Lower leg skin (tissue), 4 donors: ENCODE data around the gene LDLRAD3. TPM values are rescaled to one million over a fixed set of nuclear protein-coding genes. Genes with fewer than 3 reads are reported as not detected.

Source experiments
- DNase-seq, 2 donors: peaks; one replicate each; pipeline ENCODE4 v3.0.0-alpha.2; 2019; ENCODE audit warnings: low spot score in 2 of 2
- H3K4me3 ChIP-seq: fragments of 200-600 bp; sonication (generic); 2 replicates; pipeline ENCODE4 v1.5.1; 2017; ENCODE audit warnings: mild to moderate bottlenecking, low read depth; ENCODE audit not compliant: poor library complexity, severe bottlenecking
- CTCF ChIP-seq, 3 donors: fragments of 450-650 bp; IDR thresholded peaks; one replicate each; pipeline ENCODE4 v1.5.1; 2016; ENCODE audit warnings: antibody characterized with exemption in 3 of 3, mild to moderate bottlenecking in 3 of 3, moderate library complexity in 2 of 3
- POLR2A ChIP-seq, 2 donors: fragments of 450-650 bp; IDR thresholded peaks; one replicate each; pipeline ENCODE4 v1.6.1; 2016 to 2017; ENCODE audit warnings: antibody characterized with exemption in 2 of 2, mild to moderate bottlenecking in 1 of 2, moderate library complexity in 1 of 2
- WGBS, 2 donors: methylation state at CpG; one replicate each; pipeline ENCODE4 v1.1.5; 2018; 5-methylcytosine and 5-hydroxymethylcytosine counted together
- intact Hi-C: fragments of 100-400 bp; cut with DNase I; formaldehyde crosslinking; loops from one replicate; pipeline ENCODE4 v1.15.0; 2023; ENCODE audit warnings: low total_unique reads
- total RNA-seq, 4 donors: library from RNA; depleted of rRNA; stranded (reverse); fragments of >200 nt; gene quantifications; one replicate each; pipeline ENCODE4 v1.1.0, GENCODE V29; 2016

The LDLRAD3 gene
- total RNA-seq, 4 donors from 2014 or later, result 18.6 to 42.6 (median 25.5) TPM

GRCh38 chr11:36077886-36078685, 134.2 kb downstream of the LDLRAD3 start:
- no peak overlapping the region for H3K4me3 ChIP-seq
- WGBS, 2 donors, result 90 to 92% methylated on average over 10 of the region's 10 CpGs
- intact Hi-C loops, result no loop called here
- DNase-seq, result no peak
- TF ChIP-seq CTCF (IDR thresholded peaks at IDR 0.05) (no peak), POLR2A (IDR thresholded peaks at IDR 0.05) (no peak)

- WGBS, 2 donors, result 98 to 99% methylated on average over 11 of the region's 11 CpGs
Measured at GRCh38 chr11:36078686-36079055, 134.8 kb downstream of the LDLRAD3 start.

DNA sequence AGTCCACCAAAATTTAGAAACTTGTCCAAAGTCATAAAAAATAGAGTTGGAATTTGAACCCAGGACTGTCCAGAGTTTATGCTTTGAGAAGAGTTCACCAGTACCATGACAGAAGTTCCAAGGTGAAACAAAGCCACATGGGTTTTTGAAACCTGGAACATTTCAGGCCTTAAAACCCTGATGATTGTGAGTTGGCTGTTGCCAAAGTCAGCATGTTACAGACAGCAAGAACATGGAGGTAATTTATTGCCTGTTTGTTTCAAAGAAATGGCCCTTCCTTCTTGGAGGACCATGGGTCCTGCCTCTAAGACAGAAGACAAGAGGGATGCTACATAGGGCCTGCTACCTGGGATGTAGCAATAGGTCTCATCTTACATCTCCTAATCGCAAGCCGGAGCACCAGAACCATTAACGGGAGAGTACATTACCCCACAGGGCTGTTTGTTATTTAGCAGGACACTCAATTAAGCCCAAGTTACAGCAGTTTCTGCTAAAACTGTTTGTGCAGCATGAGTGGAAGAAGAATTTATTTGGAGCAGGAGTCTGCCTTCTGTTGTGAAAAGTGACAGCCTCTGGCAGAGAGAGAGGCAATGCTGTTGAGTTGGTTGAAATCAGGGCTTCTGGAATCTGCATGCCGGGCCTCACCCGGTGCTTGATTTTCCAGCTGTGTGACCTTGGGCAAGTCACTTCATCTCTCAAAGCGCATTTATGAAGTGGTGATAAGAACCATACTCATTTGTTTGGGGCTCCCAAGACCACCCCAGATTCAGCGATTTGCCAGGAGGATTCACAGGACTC, 136.2 kb downstream of the LDLRAD3 start:
- no peak for DNase-seq
- intact Hi-C loops, result no loop called here
- TF ChIP-seq CTCF (IDR thresholded peaks at IDR 0.05) (no peak), POLR2A (IDR thresholded peaks at IDR 0.05) (no peak)
- 83 to 89% methylated on average over 7 of the region's 7 CpGs for WGBS, 2 donors
- H3K4me3 ChIP-seq, result no peak overlapping the region

More at GRCh38 chr11:36078686-36079055, 134.8 kb downstream of the LDLRAD3 start:
- no peak for DNase-seq
- no peak for TF ChIP-seq CTCF (IDR thresholded peaks at IDR 0.05)
- no peak overlapping the region for H3K4me3 ChIP-seq
- intact Hi-C loops, result no loop called here

DNA sequence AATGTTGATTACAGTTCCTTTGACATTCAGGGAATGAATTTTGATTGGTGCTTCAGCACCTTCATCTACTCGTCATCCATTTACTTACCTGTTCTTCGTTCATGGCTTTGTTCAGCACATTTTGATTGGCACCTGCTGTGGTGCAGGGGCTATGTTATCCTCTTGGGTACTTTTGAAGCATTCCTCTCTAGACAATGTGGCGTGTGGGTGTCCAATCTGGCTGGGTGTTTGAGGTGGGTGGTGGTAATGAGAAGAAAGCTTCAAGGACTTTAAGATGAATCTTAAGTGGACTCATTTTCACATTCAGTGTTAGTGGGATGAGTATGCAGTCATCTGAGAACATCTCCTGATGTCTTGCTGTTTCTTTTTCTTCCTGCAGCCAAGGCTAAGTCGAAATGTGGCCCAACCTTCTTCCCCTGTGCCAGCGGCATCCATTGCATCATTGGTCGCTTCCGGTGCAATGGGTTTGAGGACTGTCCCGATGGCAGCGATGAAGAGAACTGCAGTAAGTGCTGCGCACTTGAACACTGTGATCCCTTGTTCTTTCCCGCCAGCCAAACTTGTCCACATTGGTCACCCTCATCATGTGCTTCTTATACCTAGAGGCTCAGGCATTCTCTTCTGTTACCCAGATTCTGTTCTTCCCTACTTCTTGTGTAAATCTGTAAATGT, 137.5 kb downstream of the LDLRAD3 start:
- TF ChIP-seq POLR2A (IDR thresholded peaks at IDR 0.05) (no peak), CTCF (IDR thresholded peaks at IDR 0.05) (no peak)
- H3K4me3 ChIP-seq, result no peak overlapping the region
- no peak for DNase-seq
- intact Hi-C loops, result no loop called here
- WGBS, 2 donors, result 88 to 89% methylated on average over 11 of the region's 11 CpGs

- WGBS, 2 donors, result 87 to 92% methylated on average over 6 of the region's 6 CpGs
- intact Hi-C loops, result no loop called here
- no peak for DNase-seq
- no peak for TF ChIP-seq CTCF (IDR thresholded peaks at IDR 0.05)
- no peak for TF ChIP-seq POLR2A (IDR thresholded peaks at IDR 0.05)
- no peak overlapping the region for H3K4me3 ChIP-seq
Measured at GRCh38 chr11:36086366-36086765, 142.5 kb downstream of the LDLRAD3 start.
